Measurements from ENCODE around the gene SNX8. TPM values are rescaled to one million over a fixed set of nuclear protein-coding genes. Genes with fewer than 3 reads are reported as not detected.

Gene SNX8
- total RNA-seq, 2 donors from 2014 or later: 8.6 to 9.3 TPM

DNA sequence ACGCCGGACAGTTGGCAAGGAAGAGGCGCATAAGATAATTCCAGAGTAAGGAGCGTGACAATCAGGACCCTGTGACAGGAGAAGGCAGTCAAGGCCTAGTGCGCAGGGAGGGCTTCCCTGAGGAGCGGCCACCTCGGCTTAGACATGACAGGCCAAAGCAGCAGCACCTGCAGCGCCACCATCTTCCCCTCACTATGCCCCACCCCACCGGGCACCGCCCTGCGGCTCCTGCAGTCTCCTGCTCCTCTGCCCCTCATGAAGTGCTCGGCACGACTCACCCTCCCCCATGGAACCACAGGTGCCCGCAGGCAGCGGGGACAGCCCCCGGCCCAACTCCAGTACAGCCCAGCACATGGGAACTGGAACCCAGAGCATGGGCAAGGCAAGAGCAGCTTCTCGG is 93.3 kb downstream of the SNX8 start:
- no peak for ATAC-seq
- H3K4me3 Mint-ChIP-seq: no peak overlapping the region
- no peak overlapping the region for H3K27ac Mint-ChIP-seq
- H3K27me3 Mint-ChIP-seq: no peaks in the 10 kb centered on the region
- peaks cover 12% of the 10 kb centered on the region for H3K36me3 Mint-ChIP-seq (ENCODE audit: low read depth)
- DNase-seq: no peak
- H3K4me1 Mint-ChIP-seq: peaks cover 9% of the 10 kb centered on the region
- H3K9me3 ChIP-seq (ENCODE audit: control insufficient read depth, low read length, poor library complexity, severe bottlenecking): no peaks in the 10 kb centered on the region

DNA sequence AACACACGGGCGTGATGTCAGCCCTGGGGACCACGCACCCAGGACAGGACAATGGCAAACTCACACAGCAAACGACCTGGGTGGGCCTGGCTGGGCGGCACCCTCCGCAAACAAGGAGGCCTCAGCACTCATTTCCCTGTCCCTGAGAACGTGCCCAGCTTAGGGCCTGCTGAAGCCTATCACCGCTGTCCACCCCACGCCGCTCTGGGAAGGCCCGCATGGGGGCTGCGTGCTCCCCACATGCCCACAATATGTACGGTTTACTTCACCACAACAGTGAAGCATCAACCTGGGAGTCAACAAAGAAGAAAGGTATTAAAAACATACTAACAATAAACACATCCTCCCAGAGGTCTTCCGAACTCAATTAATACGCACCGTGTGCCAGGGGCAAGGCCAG is 93.7 kb downstream of the SNX8 start:
- DNase-seq (no peak), ATAC-seq (no peak)
- no peak overlapping the region for H3K4me3 Mint-ChIP-seq
- no peak overlapping the region for H3K27ac Mint-ChIP-seq
- peaks cover 13% of the 10 kb centered on the region for H3K36me3 Mint-ChIP-seq (ENCODE audit: low read depth)
- H3K9me3 ChIP-seq (ENCODE audit: control insufficient read depth, low read length, poor library complexity, severe bottlenecking): no peaks in the 10 kb centered on the region
- peaks cover 12% of the 10 kb centered on the region for H3K4me1 Mint-ChIP-seq
- H3K27me3 Mint-ChIP-seq: no peaks in the 10 kb centered on the region

DNA sequence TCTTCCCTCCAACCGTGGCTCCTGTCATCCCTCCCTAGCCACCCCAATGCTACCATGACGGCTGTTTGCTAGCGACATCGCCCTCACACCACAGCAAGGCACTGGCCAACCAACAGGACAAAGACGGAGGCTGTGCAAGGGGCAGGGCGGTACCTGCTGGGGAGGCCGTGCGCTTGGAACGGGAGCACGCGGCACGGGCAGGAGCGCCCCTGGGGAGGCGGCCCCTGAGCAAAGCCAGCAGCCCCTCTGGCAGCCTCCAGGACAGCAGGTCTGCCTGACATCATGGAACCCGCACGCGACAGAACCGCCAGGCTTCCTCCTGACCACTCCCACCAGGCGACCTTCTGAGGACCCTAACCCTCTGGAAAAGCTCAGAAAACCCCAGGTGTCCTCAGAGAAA is 94.2 kb downstream of the SNX8 start:
- Mint-ChIP-seq H3K4me3 (no peak overlapping the region), H3K36me3 (ENCODE audit: low read depth) (peaks cover 15% of the 10 kb centered on the region), H3K27me3 (no peaks in the 10 kb centered on the region), H3K4me1 (peaks cover 15% of the 10 kb centered on the region), H3K27ac (no peak overlapping the region)
- H3K9me3 ChIP-seq (ENCODE audit: control insufficient read depth, low read length, poor library complexity, severe bottlenecking): no peaks in the 10 kb centered on the region
- DNase-seq (no peak), ATAC-seq (no peak)

DNA sequence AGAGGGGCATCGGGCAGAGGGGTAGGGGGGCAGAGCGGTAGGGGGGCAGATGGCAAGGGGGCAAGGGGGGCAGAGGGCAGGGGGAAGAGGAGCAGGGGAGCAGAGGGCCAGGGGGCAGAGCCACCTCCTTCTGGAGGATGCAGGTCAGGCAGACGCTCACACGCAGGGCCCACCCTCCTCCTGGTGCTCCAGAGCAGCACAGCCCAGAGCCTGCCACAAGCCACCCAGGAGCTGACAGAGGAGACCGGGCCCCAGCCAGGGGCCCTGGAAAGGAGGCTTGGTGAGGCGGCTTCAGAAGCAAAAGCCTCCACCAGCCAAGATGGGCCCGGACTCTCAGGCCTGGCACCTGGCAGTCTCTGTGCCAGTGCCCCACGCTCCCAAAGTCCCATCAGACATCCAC is 94.6 kb downstream of the SNX8 start:
- no peaks in the 10 kb centered on the region for H3K9me3 ChIP-seq (ENCODE audit: control insufficient read depth, low read length, poor library complexity, severe bottlenecking)
- ATAC-seq (no peak), DNase-seq (no peak)
- peaks cover 17% of the 10 kb centered on the region for H3K4me1 Mint-ChIP-seq
- no peak overlapping the region for H3K4me3 Mint-ChIP-seq
- H3K36me3 Mint-ChIP-seq (ENCODE audit: low read depth): peaks cover 15% of the 10 kb centered on the region
- H3K27ac Mint-ChIP-seq: no peak overlapping the region
- H3K27me3 Mint-ChIP-seq: no peaks in the 10 kb centered on the region

DNA sequence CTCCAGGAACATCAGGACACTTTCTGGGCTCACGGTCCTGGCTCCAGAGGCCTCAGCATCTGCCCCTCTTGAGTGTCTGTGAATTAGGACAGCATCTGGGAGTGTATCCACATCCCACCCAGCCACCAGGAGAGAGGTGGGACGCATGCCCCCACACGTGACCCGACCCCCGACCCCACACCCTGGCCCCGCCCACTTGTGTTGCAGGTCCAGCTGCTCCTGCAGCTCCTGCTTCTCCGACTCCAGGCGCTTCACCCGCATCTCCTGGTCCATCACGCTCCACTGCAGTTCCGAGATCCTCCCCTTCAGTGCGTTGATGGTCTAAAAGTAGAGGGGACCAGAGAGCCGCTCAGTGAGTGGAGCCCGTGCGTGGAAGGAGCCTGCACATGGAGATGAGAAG is 95.1 kb downstream of the SNX8 start:
- H3K27ac Mint-ChIP-seq: no peak overlapping the region
- ATAC-seq (no peak), DNase-seq (no peak)
- H3K27me3 Mint-ChIP-seq: no peaks in the 10 kb centered on the region
- H3K4me3 Mint-ChIP-seq: no peak overlapping the region
- peaks cover 16% of the 10 kb centered on the region for H3K4me1 Mint-ChIP-seq
- no peaks in the 10 kb centered on the region for H3K9me3 ChIP-seq (ENCODE audit: control insufficient read depth, low read length, poor library complexity, severe bottlenecking)
- H3K36me3 Mint-ChIP-seq (ENCODE audit: low read depth): peaks cover 15% of the 10 kb centered on the region

DNA sequence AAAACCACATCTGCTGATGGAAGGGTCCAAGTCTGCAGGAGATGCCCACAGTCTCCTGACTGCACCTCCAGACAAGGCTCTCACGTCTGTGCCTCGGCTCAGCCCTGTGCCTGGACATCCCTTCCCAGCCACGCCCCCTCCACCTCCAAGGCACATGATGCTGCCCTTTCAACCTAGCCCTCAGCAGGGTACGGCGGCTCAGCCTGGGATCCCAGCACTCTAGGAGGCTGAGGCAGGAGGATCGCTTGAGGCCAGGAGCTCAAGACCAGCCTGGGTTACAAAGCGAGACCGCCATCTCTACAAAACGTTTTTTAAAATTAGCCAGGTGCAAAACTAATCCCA is 95.8 kb downstream of the SNX8 start:
- no peaks in the 10 kb centered on the region for H3K9me3 ChIP-seq (ENCODE audit: control insufficient read depth, low read length, poor library complexity, severe bottlenecking)
- Mint-ChIP-seq H3K27ac (no peak overlapping the region), H3K4me1 (peaks cover 19% of the 10 kb centered on the region), H3K4me3 (no peak overlapping the region), H3K36me3 (ENCODE audit: low read depth) (peaks cover 18% of the 10 kb centered on the region), H3K27me3 (no peaks in the 10 kb centered on the region)
- ATAC-seq: no peak
- DNase-seq: no peak

DNA sequence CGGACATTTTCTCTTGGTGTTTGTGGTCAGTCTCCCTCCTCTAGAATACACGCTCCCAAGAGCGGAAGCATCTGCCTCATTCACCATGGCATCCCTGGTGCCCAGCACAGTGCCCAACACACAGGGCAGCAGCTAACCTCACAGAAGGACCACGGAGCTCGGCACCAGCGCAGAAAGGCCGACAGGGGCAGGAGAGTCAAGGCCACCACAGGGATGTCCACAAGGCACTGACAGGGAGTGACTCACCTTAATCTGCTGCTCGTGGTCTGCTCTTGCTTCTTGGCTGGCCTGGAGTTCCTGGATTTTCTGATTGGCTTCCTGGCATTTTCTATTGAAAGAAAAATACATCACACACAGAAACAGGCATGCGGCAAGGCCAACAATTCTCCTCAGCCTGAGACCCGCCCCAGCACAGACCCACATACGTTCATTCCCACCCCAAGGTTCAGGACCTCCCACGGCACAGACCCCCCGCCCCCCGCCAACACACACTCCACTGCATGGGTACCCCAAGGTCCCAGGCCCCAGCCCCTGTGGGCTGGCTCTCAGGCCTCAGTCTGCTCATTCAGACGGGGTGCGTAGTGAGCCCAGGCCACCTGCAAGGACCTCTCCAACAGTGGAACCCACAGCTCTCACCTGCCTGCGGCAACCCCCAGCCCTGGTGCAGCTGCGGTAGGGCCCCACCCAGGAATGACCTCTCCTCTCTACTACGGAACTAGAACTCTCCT is 96.4 kb downstream of the SNX8 start:
- no peaks in the 10 kb centered on the region for H3K9me3 ChIP-seq (ENCODE audit: control insufficient read depth, low read length, poor library complexity, severe bottlenecking)
- ATAC-seq: no peak
- Mint-ChIP-seq H3K36me3 (ENCODE audit: low read depth) (peaks cover 18% of the 10 kb centered on the region), H3K27me3 (no peaks in the 10 kb centered on the region), H3K27ac (no peak overlapping the region), H3K4me3 (no peak overlapping the region), H3K4me1 (peaks cover 19% of the 10 kb centered on the region)
- DNase-seq: no peak

DNA sequence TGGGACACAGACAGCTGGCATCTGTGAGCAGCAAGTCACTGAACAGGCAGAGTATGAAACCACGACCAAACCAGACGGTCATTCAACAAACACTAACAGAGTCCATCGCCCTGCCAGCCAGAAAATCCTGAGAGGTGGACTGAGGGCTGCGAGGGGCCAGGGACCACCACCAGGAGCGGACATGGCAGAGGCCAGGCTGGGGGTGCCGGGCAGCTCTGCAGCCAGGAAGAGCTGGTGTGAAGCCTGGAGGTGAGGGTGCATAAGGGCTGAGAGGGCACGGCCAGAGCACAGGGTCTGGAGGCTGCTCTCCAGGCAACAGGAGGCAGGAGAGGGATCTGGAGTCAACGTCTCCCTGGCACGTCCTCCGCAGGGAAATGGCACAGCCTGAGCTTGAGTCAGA is 97.0 kb downstream of the SNX8 start:
- peaks cover 21% of the 10 kb centered on the region for H3K4me1 Mint-ChIP-seq
- DNase-seq: no peak
- no peaks in the 10 kb centered on the region for H3K9me3 ChIP-seq (ENCODE audit: control insufficient read depth, low read length, poor library complexity, severe bottlenecking)
- H3K36me3 Mint-ChIP-seq (ENCODE audit: low read depth): peaks cover 21% of the 10 kb centered on the region
- ATAC-seq: no peak
- no peak overlapping the region for H3K27ac Mint-ChIP-seq
- no peaks in the 10 kb centered on the region for H3K27me3 Mint-ChIP-seq
- no peak overlapping the region for H3K4me3 Mint-ChIP-seq

DNA sequence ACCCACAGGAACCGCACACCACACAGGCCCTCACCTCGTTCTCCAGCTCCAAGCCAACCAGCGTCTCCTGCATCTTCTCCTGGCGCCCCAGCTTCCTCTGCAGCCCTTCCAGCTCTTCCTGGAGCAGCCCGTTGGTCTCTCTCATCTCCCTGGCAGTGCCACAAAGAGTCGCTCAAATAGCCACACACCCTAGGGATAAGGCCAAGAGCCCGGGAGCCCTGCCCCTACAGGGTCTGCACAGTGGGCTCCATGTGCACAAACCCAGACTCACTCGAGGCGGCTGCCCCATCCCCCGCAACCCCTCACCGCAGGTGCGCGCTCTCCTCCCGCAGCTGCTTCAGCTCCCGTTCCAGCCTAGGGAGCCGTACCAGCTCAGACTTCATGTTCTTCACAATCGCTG is 98.4 kb downstream of the SNX8 start:
- DNase-seq (no peak), ATAC-seq (no peak)
- no peak overlapping the region for H3K4me3 Mint-ChIP-seq
- peaks cover 21% of the 10 kb centered on the region for H3K4me1 Mint-ChIP-seq
- H3K9me3 ChIP-seq (ENCODE audit: control insufficient read depth, low read length, poor library complexity, severe bottlenecking): no peaks in the 10 kb centered on the region
- peak overlapping the region; percentile 53 for H3K27ac Mint-ChIP-seq
- H3K36me3 Mint-ChIP-seq (ENCODE audit: low read depth): peaks cover 21% of the 10 kb centered on the region
- H3K27me3 Mint-ChIP-seq: no peaks in the 10 kb centered on the region

DNA sequence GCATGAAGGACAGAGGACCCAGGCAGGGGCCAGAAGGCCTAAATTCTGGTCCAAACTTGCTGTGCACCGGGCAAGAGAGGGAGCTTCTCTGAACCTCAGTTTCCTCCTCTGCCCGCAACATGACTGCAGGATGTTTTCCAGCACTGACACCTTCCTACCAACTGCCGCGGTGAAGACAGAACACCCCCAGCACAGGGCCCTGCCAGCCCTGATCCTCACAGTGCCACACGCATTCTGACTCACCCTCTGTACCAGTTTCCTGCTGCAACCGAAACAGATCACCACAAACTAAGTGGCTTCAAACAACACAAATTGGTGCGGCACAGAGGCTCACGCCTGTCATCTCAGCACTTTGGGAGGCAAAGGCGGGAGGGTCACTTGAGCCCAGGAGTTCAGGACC is 99.6 kb downstream of the SNX8 start:
- no peak for DNase-seq
- peaks cover 21% of the 10 kb centered on the region for H3K36me3 Mint-ChIP-seq (ENCODE audit: low read depth)
- H3K4me3 Mint-ChIP-seq: no peak overlapping the region
- peak; percentile 68 for ATAC-seq
- H3K27me3 Mint-ChIP-seq: no peaks in the 10 kb centered on the region
- H3K27ac Mint-ChIP-seq: no peak overlapping the region
- peaks cover 23% of the 10 kb centered on the region for H3K4me1 Mint-ChIP-seq
- H3K9me3 ChIP-seq (ENCODE audit: control insufficient read depth, low read length, poor library complexity, severe bottlenecking): no peaks in the 10 kb centered on the region

DNA sequence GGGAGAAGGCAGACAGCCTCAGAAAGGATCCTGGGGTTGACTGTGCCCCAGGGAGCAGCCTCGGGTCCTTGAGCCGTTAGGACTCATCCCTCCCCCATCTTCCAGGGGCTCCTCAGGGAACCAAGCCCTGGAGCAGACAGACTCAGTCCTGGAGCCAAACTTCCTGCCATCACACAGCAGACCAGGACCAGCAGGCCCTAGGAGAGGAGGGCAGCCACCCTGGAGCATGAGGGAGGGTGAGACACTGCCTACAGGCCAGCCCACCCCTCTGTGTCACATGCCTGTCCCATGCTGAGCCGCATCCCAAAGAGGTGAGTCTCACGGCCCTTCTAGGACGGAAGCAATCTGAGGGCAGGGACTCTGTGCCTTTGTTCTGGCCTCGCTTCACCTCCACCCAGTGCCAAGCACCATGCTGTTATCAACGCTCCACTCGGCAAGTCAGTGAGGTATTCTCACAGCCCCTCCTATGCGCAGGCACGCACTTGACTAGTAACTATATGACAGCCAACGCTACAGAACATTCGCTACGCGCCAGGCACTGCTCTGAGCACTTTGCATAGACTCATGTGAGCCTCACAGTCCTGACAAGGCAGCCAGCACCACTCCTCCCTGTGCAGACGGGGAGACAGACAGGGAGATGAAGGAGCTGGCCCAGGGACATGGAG is 100.6 kb downstream of the SNX8 start:
- Mint-ChIP-seq H3K36me3 (ENCODE audit: low read depth) (peaks cover 24% of the 10 kb centered on the region), H3K4me3 (no peak overlapping the region), H3K27me3 (no peaks in the 10 kb centered on the region), H3K4me1 (peaks cover 23% of the 10 kb centered on the region), H3K27ac (peak overlapping the region; percentile 79)
- DNase-seq: no peak
- ATAC-seq: no peak
- H3K9me3 ChIP-seq (ENCODE audit: control insufficient read depth, low read length, poor library complexity, severe bottlenecking): no peaks in the 10 kb centered on the region

DNA sequence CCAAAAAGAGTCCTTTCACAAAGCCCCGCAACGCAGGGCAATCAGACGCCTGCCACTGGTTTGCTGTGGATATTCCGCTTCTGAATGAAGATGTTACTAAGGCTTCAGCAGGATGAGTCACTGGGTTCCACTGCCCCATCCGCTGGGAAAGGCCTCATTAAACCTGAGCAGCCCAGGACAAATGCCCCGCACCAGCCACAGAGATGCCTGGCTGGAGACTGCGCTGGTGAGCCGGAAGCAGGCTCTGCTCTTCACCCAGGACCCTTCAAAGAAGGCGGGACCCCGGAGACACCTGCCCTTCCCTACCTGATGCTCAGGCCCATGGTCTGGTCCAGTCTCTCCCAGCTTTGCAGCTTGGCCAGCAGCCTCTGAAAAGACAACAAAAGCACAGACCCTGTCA is 101.3 kb downstream of the SNX8 start:
- Mint-ChIP-seq H3K36me3 (ENCODE audit: low read depth) (peaks cover 26% of the 10 kb centered on the region), H3K27ac (no peak overlapping the region), H3K4me3 (no peak overlapping the region), H3K4me1 (peaks cover 23% of the 10 kb centered on the region), H3K27me3 (no peaks in the 10 kb centered on the region)
- DNase-seq (no peak), ATAC-seq (no peak)
- H3K9me3 ChIP-seq (ENCODE audit: control insufficient read depth, low read length, poor library complexity, severe bottlenecking): no peaks in the 10 kb centered on the region

DNA sequence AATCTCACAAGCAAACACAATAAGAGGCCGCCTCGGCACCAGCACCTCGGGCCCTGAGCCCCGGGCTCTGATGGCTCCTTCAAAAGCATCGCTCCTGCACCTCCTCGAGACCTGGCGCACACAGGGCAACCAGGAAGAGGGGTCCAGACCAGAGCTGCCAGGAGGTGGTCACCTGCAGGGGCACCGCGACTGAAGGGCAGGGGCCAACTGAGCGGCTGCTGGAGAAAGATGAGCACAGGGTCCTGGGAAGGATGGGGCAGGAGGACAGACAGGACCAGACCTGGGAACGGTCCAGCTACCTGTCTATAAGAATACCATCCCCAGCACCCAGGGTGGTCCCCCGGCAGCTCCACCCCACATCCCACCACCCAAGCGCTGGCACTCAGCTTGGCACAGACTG is 102.3 kb downstream of the SNX8 start:
- no peak for ATAC-seq
- peaks cover 22% of the 10 kb centered on the region for H3K4me1 Mint-ChIP-seq
- H3K4me3 Mint-ChIP-seq: no peak overlapping the region
- no peaks in the 10 kb centered on the region for H3K9me3 ChIP-seq (ENCODE audit: control insufficient read depth, low read length, poor library complexity, severe bottlenecking)
- H3K27ac Mint-ChIP-seq: no peak overlapping the region
- H3K36me3 Mint-ChIP-seq (ENCODE audit: low read depth): peaks cover 22% of the 10 kb centered on the region
- no peaks in the 10 kb centered on the region for H3K27me3 Mint-ChIP-seq
- DNase-seq: no peak

DNA sequence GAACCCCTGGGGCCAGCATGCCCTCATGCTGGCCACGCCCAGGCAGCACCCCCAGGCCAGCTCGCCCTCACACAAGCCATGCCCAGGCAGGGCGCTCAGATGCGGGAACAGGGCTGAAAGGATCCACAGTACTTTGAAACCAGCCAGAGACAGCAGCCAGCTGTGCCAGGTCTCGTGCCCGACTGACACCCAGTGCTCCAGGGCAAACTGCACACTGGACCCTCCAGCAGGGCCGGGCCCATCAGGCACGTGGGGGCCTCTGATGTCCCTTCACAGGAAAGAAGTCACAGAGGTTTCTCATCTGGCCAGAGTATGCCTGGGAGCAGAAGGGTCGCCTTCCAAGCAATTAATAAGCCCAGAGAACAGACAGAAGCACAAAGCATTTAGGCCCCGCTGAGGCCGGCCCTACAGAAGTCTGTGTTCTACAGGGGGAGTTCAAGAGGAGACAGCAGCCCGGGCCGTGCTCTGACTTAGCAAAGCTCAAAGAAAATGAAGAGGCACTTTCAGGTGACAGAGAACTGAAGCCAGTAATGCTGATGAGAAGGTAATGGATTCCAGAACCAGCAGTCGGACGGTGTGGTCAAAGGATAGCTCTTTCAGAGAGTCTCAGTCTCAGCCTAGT is 102.9 kb downstream of the SNX8 start:
- Mint-ChIP-seq H3K4me1 (peaks cover 21% of the 10 kb centered on the region), H3K36me3 (ENCODE audit: low read depth) (peaks cover 22% of the 10 kb centered on the region), H3K27me3 (no peaks in the 10 kb centered on the region), H3K27ac (no peak overlapping the region), H3K4me3 (no peak overlapping the region)
- ATAC-seq (no peak), DNase-seq (no peak)
- no peaks in the 10 kb centered on the region for H3K9me3 ChIP-seq (ENCODE audit: control insufficient read depth, low read length, poor library complexity, severe bottlenecking)
